22Rv1 (cell line): Measurements from ENCODE around the gene PARP16.

Experiments used
- ZFX ChIP-seq: fragments of 450-650 bp; IDR thresholded peaks from 2 replicates; pipeline ENCODE4 v1.6.1; 2017; ENCODE audit warnings: antibody characterized with exemption, borderline replicate concordance
- TF ChIP-seq, protein P1 (sequence below): fragments of 450-650 bp; IDR thresholded peaks from 2 replicates; pipeline ENCODE4 v1.5.1; 2017; ENCODE audit warnings: mild to moderate bottlenecking

DNA sequence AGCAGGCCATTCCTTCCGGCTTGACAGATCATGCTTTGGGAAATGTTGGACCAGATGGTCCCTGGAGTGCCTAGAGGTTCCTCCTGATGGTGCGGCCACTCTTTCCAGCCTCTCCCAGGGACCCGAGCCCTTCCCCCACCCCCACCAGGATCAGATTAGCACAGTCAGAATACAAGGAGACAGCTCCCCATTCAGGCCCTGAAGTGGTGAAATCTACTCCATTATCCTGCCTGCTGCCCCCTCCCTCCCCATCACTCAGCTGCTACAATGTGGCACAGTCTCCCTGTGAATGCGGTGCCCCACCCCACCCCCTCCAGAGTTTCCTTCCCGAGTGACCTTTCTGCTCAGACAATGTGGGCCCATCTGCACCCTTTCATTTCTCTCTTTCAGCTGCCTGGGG, 47.2 kb upstream of the PARP16 start:
- TF ChIP-seq, protein P1, sequence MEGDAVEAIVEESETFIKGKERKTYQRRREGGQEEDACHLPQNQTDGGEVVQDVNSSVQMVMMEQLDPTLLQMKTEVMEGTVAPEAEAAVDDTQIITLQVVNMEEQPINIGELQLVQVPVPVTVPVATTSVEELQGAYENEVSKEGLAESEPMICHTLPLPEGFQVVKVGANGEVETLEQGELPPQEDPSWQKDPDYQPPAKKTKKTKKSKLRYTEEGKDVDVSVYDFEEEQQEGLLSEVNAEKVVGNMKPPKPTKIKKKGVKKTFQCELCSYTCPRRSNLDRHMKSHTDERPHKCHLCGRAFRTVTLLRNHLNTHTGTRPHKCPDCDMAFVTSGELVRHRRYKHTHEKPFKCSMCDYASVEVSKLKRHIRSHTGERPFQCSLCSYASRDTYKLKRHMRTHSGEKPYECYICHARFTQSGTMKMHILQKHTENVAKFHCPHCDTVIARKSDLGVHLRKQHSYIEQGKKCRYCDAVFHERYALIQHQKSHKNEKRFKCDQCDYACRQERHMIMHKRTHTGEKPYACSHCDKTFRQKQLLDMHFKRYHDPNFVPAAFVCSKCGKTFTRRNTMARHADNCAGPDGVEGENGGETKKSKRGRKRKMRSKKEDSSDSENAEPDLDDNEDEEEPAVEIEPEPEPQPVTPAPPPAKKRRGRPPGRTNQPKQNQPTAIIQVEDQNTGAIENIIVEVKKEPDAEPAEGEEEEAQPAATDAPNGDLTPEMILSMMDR: no peak
- no peak for TF ChIP-seq ZFX
